Panc1 (cell line): ENCODE measurements around the gene EPHA8. TPM values are rescaled to one million over a fixed set of nuclear protein-coding genes. Genes with fewer than 3 reads are reported as not detected.
A peak's percentile ranks its signal among the peaks of the same experiment; 100 is the strongest.

Experiments
- ATAC-seq: fragments of 200-7000 bp; cut with Tn5 transposase; 2 replicates; pipeline ENCODE4 v1.9.1; 2020; ENCODE audit warnings: mild to moderate bottlenecking, moderate library complexity
- BruUV-seq: library from RNA; stranded (reverse); fragments of 400-500 nt; replicated peaks from 2 replicates; lab custom pipeline; 2021; lab: Mats Ljungman, UMichigan
- CTCF ChIA-PET: fragments of 300-600 bp; sonication (Branson Sonifier 250); formaldehyde crosslinking; loops from one replicate; lab custom pipeline; 2022; ENCODE audit warnings: antibody characterized with exemption; lab: Charles Lee
- POLR2A ChIA-PET: fragments of 300-600 bp; sonication (Branson Sonifier 250); formaldehyde crosslinking; loops from one replicate; lab custom pipeline; 2022; ENCODE audit warnings: antibody characterized with exemption; lab: Charles Lee
- DNase-seq: peaks from one replicate; pipeline ENCODE4 v3.0.0-alpha.2; 2010; ENCODE audit warnings: low read depth, low spot score
- H3K27ac ChIP-seq: 2 replicates; pipeline ENCODE4 v1.5.1; 2011; ENCODE audit warnings: mild to moderate bottlenecking, low read length, inconsistent platforms
- H3K27me3 ChIP-seq: fragments of 200-500 bp; sonication (Bioruptor generic); 2 replicates; pipeline ENCODE4 v1.6.0; 2014; ENCODE audit warnings: low read length, inconsistent platforms; ENCODE audit not compliant: control insufficient read depth, insufficient read depth
- H3K36me3 ChIP-seq: fragments of 200-500 bp; sonication (Bioruptor generic); 2 replicates; pipeline ENCODE4 v1.5.1; 2014; ENCODE audit warnings: inconsistent platforms, mild to moderate bottlenecking, low read length, moderate library complexity; ENCODE audit not compliant: control insufficient read depth, insufficient read depth
- H3K4me1 ChIP-seq: 2 replicates; pipeline ENCODE4 v1.5.1; 2011; ENCODE audit warnings: inconsistent platforms, mild to moderate bottlenecking, low read length, moderate library complexity; ENCODE audit not compliant: control insufficient read depth, insufficient read depth
- H3K4me3 ChIP-seq, 2 experiments: 2 replicates each; pipeline ENCODE4 v1.5.1; 2011 to 2012; ENCODE audit warnings: low read depth in 2 of 2, low read length in 2 of 2, mild to moderate bottlenecking in 2 of 2, inconsistent platforms in 1 of 2, moderate library complexity in 1 of 2
- H3K9me3 ChIP-seq: fragments of 200-500 bp; sonication (Bioruptor generic); 2 replicates; pipeline ENCODE4 v1.5.1; 2014; ENCODE audit warnings: low read depth, mild to moderate bottlenecking, inconsistent platforms, low read length, moderate library complexity; ENCODE audit not compliant: control insufficient read depth, insufficient read depth
- POLR2AphosphoS5 ChIP-seq: IDR thresholded peaks from 2 replicates; pipeline ENCODE4 v1.6.1; 2012; ENCODE audit warnings: mild to moderate bottlenecking, low read depth, low read length, moderate library complexity
- REST ChIP-seq, 2 experiments: IDR thresholded peaks; 2 replicates each; pipeline ENCODE4 v1.6.1; 2011 to 2012; ENCODE audit warnings: low read depth in 2 of 2, control low read depth in 1 of 2, low read length in 1 of 2, mild to moderate bottlenecking in 1 of 2, moderate library complexity in 1 of 2; ENCODE audit not compliant: insufficient read depth in 1 of 2
- SIN3A ChIP-seq: IDR thresholded peaks from 2 replicates; pipeline ENCODE4 v1.6.1; 2012; ENCODE audit warnings: low read depth, mild to moderate bottlenecking, low read length, moderate library complexity, borderline replicate concordance; ENCODE audit not compliant: insufficient read depth
- TCF7L2 ChIP-seq: IDR thresholded peaks from 2 replicates; pipeline ENCODE4 v1.6.1; 2011; ENCODE audit warnings: mild to moderate bottlenecking, low read depth, low read length, inconsistent platforms
- in situ Hi-C: cut with HindIII; loops from 2 replicates; pipeline ENCODE4 v1.10.0; 2016; ENCODE audit warnings: low sequenced_read_pairs, low pct_unique_long_range_greater_than_20kb
- intact Hi-C: fragments of 100-400 bp; cut with micrococcal nuclease; formaldehyde crosslinking; loops from one replicate; pipeline ENCODE4 v1.10.0; 2022; ENCODE audit not compliant: unreplicated experiment
- total RNA-seq: library from RNA; stranded (reverse); gene quantifications from one replicate; pipeline ENCODE4 v1.2.1, GENCODE V29; 2021; ENCODE audit not compliant: unreplicated experiment
- TF ChIP-seq, protein P1 (sequence below): fragments of 450-650 bp; IDR thresholded peaks from 2 replicates; pipeline ENCODE4 v1.5.1; 2017; ENCODE audit warnings: mild to moderate bottlenecking

Gene EPHA8
- total RNA-seq, 1 experiment from 2014 or later: not detected

DNA sequence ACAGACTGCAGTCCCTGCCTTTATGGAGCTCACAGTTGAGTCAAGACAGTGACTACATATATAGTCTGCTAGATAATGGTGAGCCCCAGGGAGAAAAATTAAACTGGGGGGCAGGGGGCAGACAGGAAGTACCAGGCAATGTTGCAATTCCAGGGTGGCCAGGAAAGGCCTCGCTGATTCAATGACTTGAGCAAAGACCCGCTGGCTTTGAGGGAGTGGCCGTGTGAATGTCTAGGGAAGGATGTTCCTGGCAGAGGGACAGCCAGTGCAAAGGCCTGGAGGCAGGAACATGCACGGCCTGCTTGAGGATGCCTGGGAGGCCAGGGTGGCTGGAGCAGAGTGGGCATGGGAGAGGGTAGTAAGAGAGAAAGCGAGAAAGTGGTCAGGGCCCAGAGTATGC, 23.0 kb upstream of the EPHA8 start:
- TF ChIP-seq POLR2AphosphoS5 (no peak), SIN3A (no peak), TCF7L2 (no peak), REST (IDR thresholded peaks at IDR 0.05; ENCODE audit: insufficient read depth in 1 of 2, low read depth in 2 of 2, low read length in 1 of 2) (no peak)
- TF ChIP-seq, protein P1, sequence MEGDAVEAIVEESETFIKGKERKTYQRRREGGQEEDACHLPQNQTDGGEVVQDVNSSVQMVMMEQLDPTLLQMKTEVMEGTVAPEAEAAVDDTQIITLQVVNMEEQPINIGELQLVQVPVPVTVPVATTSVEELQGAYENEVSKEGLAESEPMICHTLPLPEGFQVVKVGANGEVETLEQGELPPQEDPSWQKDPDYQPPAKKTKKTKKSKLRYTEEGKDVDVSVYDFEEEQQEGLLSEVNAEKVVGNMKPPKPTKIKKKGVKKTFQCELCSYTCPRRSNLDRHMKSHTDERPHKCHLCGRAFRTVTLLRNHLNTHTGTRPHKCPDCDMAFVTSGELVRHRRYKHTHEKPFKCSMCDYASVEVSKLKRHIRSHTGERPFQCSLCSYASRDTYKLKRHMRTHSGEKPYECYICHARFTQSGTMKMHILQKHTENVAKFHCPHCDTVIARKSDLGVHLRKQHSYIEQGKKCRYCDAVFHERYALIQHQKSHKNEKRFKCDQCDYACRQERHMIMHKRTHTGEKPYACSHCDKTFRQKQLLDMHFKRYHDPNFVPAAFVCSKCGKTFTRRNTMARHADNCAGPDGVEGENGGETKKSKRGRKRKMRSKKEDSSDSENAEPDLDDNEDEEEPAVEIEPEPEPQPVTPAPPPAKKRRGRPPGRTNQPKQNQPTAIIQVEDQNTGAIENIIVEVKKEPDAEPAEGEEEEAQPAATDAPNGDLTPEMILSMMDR: no peak
- ChIA-PET POLR2A (no interaction called here), CTCF (no interaction called here)
- no peaks in the 10 kb centered on the region for H3K9me3 ChIP-seq
- H3K36me3 ChIP-seq: no peaks in the 10 kb centered on the region
- intact Hi-C loops: no loop called here
- BruUV-seq: no TSS peak
- ATAC-seq (no peak), DNase-seq (no peak)
- no peak overlapping the region for H3K27ac ChIP-seq
- H3K4me3 ChIP-seq: no peak overlapping the region
- in situ Hi-C loops: no loop called here
- no peaks in the 10 kb centered on the region for H3K4me1 ChIP-seq
- H3K27me3 ChIP-seq: no peaks in the 10 kb centered on the region

DNA sequence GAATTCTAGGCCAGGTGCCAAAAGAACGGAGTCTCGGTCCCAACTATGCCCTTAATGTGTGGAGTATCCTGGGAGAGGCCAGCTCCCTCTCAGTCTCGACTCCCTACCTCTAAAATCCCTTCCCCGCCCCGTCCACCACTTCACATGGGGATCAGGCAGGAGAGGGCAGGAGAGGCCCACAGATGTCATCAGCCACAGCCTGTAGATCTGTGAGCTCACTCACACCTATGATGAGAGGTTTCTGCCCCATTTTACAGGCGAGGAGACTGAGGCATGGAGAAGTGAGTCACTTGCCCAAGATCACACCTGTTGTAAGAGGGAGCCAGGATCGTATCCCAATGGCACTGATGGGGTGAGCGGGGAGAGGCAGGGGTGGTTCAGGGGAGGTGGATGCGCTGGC, 20.4 kb upstream of the EPHA8 start:
- in situ Hi-C loops (no loop called here), intact Hi-C loops (no loop called here)
- ChIA-PET CTCF (interaction anchor here (1.0 to 1.8 kb wide), 3 partner anchors 32 to 99 kb away, joined by 5 to 9 read pairs (median 5); partner anchors contain the start of gene C1QC), POLR2A (no interaction called here)
- DNase-seq: no peak
- H3K9me3 ChIP-seq: no peaks in the 10 kb centered on the region
- no TSS peak for BruUV-seq
- H3K27ac ChIP-seq: no peak overlapping the region
- no peaks in the 10 kb centered on the region for H3K4me1 ChIP-seq
- TF ChIP-seq TCF7L2 (no peak), POLR2AphosphoS5 (no peak), REST (IDR thresholded peaks at IDR 0.05; ENCODE audit: insufficient read depth in 1 of 2, low read depth in 2 of 2, low read length in 1 of 2) (no peak), SIN3A (no peak)
- TF ChIP-seq, protein P1: no peak
- H3K4me3 ChIP-seq: no peak overlapping the region
- peak; percentile 51; the same call in 1 of the 2 replicates for ATAC-seq
- no peaks in the 10 kb centered on the region for H3K36me3 ChIP-seq
- peaks cover 3% of the 10 kb centered on the region; the same call in 1 of the 2 replicates for H3K27me3 ChIP-seq
